ENCODE data around the gene SMAD2.

Gene SMAD2

GRCh38 chr18:47898055-47898454, 32.4 kb downstream of the SMAD2 start:
- no peak for DNase-seq (ENCODE audit: low read depth in 2 of 2)

- no peak for DNase-seq (ENCODE audit: low read depth in 2 of 2)
These were observed 34.8 kb downstream of the SMAD2 start for GRCh38 chr18:47895565-47896250.

- no peak for DNase-seq (ENCODE audit: low read depth in 2 of 2)
These were observed 36.3 kb downstream of the SMAD2 start for GRCh38 chr18:47893939-47894699.

- no peak for DNase-seq (ENCODE audit: low read depth in 2 of 2)
These were observed 37.4 kb downstream of the SMAD2 start for GRCh38 chr18:47893047-47893446.

DNA sequence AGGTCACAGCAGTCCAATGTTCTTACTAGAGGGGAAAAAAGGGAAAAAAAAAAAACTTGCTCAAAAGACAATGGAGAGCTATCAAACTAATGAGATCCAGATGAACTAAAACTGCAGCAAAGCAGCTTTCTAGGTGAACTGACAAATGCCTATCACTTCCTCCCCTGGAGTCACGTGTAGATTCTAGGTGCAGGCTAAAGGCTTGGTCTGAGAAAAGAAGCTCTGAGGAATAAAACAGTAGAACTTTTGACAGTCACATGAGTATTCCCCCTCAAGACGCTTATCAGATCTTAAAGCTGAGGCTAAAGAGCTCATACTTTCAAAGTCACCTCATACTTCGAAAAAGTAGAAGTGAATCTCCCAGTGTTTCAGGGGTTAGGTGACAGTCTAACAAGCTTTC, 42.3 kb downstream of the SMAD2 start:
- no peak for DNase-seq (ENCODE audit: low read depth in 2 of 2)

- DNase-seq (ENCODE audit: low read depth in 2 of 2): no peak
These were observed 43.2 kb downstream of the SMAD2 start for GRCh38 chr18:47887227-47887626.

- no peak for DNase-seq (ENCODE audit: low read depth in 2 of 2)
These were observed 46.6 kb downstream of the SMAD2 start for GRCh38 chr18:47883771-47884413.

DNA sequence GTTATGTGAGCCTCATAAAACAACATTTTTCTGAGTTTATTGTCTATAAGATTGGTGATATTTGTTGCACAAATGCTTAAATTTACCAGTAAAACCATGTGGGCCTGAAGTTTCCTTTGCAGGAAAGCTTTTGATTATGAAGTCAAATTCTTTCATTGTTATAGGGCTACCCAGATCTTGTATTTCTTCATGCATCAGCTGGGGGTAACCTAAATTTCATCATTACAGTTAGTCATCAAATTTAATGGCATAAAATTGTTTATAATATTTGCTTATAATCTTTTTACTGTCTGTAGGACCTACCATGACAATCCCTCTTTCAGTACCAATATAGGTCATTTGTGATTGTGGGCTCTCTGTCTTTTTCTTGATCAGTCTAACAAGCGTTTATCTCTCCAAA, 47.8 kb downstream of the SMAD2 start:
- no peak for DNase-seq (ENCODE audit: low read depth in 2 of 2)

DNA sequence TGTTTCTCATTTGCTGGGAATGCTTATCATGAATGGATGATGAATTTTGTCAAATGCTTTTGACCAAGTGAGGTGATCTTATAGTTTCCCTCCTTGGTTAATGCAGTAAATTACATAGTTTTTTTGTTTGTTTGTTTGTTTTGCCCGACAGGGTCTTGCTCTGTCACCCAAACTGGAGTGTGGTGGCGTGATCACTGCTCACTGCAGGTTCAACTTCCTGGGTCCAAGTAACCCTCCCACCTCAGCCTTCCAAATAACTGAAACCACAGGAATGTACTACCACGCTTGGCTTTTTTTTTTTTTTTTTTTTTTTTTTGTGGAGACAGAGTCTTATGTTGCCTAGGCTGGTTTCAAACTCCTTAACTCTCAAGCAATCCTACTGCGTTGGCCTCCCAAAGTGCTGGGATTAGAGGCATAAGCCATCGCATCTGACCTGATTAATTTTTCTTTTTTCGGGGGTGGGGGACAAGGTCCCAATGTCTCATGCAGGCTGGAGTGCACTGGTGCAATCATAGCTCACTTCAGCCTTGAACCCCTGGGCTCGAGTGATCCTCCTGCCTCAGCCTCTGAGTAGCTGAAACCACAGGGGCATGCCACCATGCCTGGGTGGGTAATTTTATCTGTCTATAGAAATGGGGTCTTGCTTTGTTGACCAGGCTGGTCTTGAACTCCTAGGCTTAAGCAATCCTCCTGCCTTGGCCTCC, 48.6 kb downstream of the SMAD2 start:
- DNase-seq (ENCODE audit: low read depth in 2 of 2): no peak

GRCh38 chr18:47881042-47881441, 49.4 kb downstream of the SMAD2 start:
- no peak for DNase-seq (ENCODE audit: low read depth in 2 of 2)

DNA sequence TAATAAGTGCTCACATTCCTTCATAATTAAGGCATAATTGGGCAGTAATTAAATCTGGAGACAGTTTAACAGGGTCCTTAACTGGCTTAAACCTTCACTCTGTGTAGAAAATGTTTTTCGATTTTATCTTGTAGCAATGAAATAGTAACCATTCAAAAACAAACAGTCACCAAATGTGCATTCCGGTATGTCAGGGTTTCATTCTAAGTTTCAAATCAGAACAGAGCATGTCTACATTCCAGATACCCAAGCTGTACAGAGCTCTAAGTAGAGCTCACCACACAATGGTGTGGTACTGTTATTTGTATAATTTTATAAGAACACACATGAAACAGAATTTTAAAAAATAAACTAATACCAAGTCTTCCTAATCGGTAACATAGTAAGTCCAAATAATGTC, 52.6 kb downstream of the SMAD2 start:
- no peak for DNase-seq (ENCODE audit: low read depth in 2 of 2)

DNA sequence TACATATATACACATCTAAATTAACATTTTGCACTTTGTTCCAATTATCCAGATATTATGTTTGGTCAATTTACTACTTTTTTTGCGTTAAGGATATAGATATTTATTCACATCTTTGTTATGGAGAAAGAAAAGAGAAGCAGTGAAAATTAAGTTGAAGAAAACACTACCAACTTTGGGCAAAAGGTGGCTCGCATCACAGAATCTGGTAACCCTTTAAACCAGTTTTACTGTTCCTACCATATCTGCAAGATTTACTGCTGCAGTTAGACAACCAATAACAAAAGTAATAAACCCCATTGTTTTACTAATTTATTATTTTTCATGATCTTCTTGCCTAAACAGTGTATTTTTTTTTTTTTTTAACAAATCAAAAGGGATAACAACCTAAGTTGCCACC, 53.6 kb downstream of the SMAD2 start:
- no peak for DNase-seq (ENCODE audit: low read depth in 2 of 2)

DNA sequence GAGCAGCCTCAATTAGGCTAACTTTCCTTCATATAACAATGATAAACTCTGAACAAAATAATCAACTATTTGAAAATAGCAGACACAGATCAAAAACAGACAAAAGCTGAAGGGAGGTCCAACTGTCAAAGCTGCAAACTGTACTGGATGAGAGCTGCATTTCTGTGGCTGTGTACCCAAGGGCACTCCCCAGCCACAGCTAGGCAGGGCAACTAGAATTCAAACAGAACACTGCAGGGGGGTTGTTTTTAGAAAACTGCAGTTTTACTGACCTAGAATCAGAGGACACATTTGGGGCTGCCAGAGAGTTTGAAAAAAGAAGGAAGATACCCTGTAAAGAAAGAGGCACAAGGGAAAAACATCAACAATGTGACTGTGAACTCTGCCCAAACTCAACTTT, 56.8 kb downstream of the SMAD2 start:
- DNase-seq (ENCODE audit: low read depth in 2 of 2): no peak

DNA sequence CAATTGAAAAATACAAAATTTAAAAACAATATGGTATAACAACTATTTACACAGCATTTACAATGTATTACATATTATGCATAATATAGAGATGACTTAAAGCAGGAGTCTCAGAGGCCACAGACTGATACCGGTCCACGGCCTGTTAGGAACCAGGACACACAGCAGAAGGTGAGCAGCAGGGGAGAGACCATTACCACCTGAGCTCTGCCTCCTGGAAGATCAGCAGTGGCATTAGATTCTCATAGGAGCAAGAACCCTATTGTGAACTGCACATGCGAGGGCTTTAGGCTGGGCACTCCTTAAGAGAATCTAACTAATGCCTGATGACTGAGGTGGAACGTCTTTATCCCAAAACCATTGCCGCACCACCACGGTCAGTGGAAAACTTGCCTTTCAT, 58.0 kb downstream of the SMAD2 start:
- DNase-seq (ENCODE audit: low read depth in 2 of 2): no peak

- no peak for DNase-seq (ENCODE audit: low read depth in 2 of 2)
These were observed 59.2 kb downstream of the SMAD2 start for GRCh38 chr18:47871288-47871687.

DNA sequence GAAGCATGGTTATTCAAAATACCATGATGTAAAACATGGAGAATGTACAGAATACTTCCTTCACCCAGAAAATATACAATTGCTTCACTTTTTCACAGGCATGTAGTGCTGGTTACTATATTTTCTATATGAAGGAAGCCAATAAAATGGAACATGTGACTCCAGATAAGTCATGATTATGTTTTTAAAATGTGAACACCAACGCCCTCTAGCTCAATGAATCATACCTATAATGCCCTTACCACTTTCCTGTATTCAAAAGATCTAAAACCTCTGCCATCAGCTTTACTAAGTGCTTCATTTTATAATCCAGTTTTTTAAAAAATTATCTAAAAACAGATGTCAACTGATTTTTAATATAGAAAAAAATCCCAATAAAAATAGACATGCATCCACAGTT, 59.9 kb downstream of the SMAD2 start:
- no peak for DNase-seq (ENCODE audit: low read depth in 2 of 2)

GRCh38 chr18:47868744-47869143, 61.7 kb downstream of the SMAD2 start:
- no peak for DNase-seq (ENCODE audit: low read depth in 2 of 2)

DNA sequence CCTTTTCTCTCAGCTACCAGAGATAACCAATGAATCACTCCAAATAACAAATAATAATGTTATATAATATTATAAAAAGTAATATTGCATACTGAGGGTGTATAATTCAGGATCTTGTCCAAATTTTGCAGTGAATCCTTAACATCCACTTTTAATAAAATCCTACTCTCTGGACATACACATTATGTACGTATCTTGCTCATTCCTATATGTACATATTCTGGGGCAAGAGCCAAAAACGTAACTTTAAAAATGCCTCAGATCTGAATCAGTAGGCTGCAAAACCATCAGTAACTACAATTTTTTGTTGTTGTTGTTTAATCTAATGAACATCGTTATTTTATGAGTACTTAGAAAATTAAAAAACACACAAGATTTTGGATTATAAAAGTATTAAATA, 65.3 kb downstream of the SMAD2 start:
- DNase-seq (ENCODE audit: low read depth in 2 of 2): no peak

GRCh38 chr18:47863041-47863440, 67.4 kb downstream of the SMAD2 start:
- DNase-seq (ENCODE audit: low read depth in 2 of 2): no peak

GRCh38 chr18:47858607-47859006, 71.9 kb downstream of the SMAD2 start:
- DNase-seq (ENCODE audit: low read depth in 2 of 2): no peak

DNA sequence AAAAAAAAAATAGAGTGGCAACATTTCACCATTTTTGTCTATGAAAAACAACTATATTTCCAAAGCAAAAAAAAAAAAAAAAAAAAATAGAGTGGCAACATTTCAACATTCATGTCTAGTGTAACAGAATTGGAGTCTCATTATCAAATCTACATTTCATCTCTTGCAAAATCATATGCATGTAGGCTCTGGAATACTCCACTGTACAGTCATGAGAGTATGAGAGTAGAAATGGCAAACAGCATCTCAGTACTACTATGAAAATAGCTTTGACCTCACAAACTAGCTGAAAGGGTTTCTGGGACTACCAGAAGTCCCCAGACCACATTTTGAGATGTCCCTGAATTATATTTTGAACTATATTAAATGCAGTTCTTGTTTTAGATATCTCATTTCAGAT, 82.8 kb downstream of the SMAD2 start:
- DNase-seq (ENCODE audit: low read depth in 2 of 2): no peak

GRCh38 chr18:47846431-47846830, 84.0 kb downstream of the SMAD2 start:
- no peak for DNase-seq (ENCODE audit: low read depth in 2 of 2)
